ENCODE results near the gene GRK1. TPM values are rescaled to one million over a fixed set of nuclear protein-coding genes. Genes with fewer than 3 reads are reported as not detected.

The GRK1 gene
- total and polyA plus RNA-seq, 2 of the 4 experiments (the other 2 are of a cell fraction) = not detected

- no peak overlapping the region for H2AFZ ChIP-seq (replicated peaks; ENCODE audit: low read length, poor library complexity)
- CTCF ChIA-PET = no interaction called here
- no peaks in the 10 kb centered on the region for H3K9me3 ChIP-seq (ENCODE audit: control insufficient read depth, insufficient read depth, low read length)
- no peaks in the 10 kb centered on the region for H3K4me1 ChIP-seq (ENCODE audit: control insufficient read depth, insufficient read depth, low read length)
- H4K8ac ChIP-seq (ENCODE audit: low read depth in 2 of 2, low read length in 2 of 2) = no peak overlapping the region
- H4K5ac ChIP-seq (ENCODE audit: low read depth, low read length) = no peak overlapping the region
- H2AK9ac ChIP-seq (replicated peaks; ENCODE audit: low read depth, low read length, poor library complexity) = no peak overlapping the region
- H3K79me1 ChIP-seq (ENCODE audit: low read depth in 1 of 2, low read length in 2 of 2) = peaks cover 20 to 60% of the 10 kb centered on the region in 2 experiments
- no peak overlapping the region for H3K9ac ChIP-seq (ENCODE audit: low read depth, low read length)
- H4K20me1 ChIP-seq (ENCODE audit: insufficient read depth, low read length) = no peaks in the 10 kb centered on the region; the same call in 1 of the 2 replicates
- no peak for DNase-seq
- no peak overlapping the region for H3K14ac ChIP-seq (replicated peaks; ENCODE audit: low read depth, low read length)
- no peak overlapping the region for H2AK5ac ChIP-seq (ENCODE audit: low read depth, low read length)
- H3K4me2 ChIP-seq (ENCODE audit: low read depth, low read length) = no peak overlapping the region
- H4K91ac ChIP-seq (ENCODE audit: insufficient read depth, low read depth, low read length) = no peak overlapping the region
- H2BK120ac ChIP-seq (ENCODE audit: low read depth, low read length) = no peak overlapping the region
- no peak overlapping the region for H3K27ac ChIP-seq (ENCODE audit: insufficient read depth, low read length)
- no TSS peak for BruUV-seq (replicated peaks)
- no peak for ATAC-seq (ENCODE audit: low read depth)
- no peak overlapping the region for H2BK15ac ChIP-seq (ENCODE audit: low read depth, low read length)
- 78% methylated on average over 4 of the region's 7 CpGs; no CpG with 5 or more reads in 1 of the 2 experiments for WGBS, 2 experiments (ENCODE audit: extremely low coverage in 2 of 2, insufficient read length in 1 of 2)
- dilution Hi-C loops (cut with HindIII; ENCODE audit: low sequenced_read_pairs, unreplicated experiment) = no loop called here
- H2BK5ac ChIP-seq (ENCODE audit: low read depth, low read length, poor library complexity, severe bottlenecking) = no peak overlapping the region
- no peaks in the 10 kb centered on the region for H3K27me3 ChIP-seq (ENCODE audit: control insufficient read depth, insufficient read depth, low read length)
- no peak overlapping the region for H3K4me3 ChIP-seq (ENCODE audit: insufficient read depth, low read depth, low read length)
- no peak overlapping the region for H3K18ac ChIP-seq (ENCODE audit: low read depth, low read length)
- no peak overlapping the region for H3K23ac ChIP-seq (ENCODE audit: low read depth, low read length)
- no peak overlapping the region for H3K56ac ChIP-seq (ENCODE audit: extremely low read depth, insufficient read depth, low read length)
- H3K4ac ChIP-seq (ENCODE audit: low read depth, low read length) = no peak overlapping the region
- H3K9me1 ChIP-seq (ENCODE audit: insufficient read depth, low read length) = peaks cover 13% of the 10 kb centered on the region; the same call in 1 of the 2 replicates
- TF ChIP-seq FOS (IDR thresholded peaks at IDR 0.05; ENCODE audit: low read depth, low read length) = no peak
- intact Hi-C loops (cut with micrococcal nuclease) = no loop called here
- peaks cover 70% of the 10 kb centered on the region for H3K36me3 ChIP-seq (ENCODE audit: control insufficient read depth, insufficient read depth, low read length)
- no peak overlapping the region for H2BK20ac ChIP-seq (ENCODE audit: low read depth, low read length)
- in situ Hi-C loops (cut with MboI; ENCODE audit: low sequenced_read_pairs) = no loop called here
- POLR2A ChIA-PET (ENCODE audit: unreplicated experiment) = no interaction called here
These were observed 32.0 kb upstream of the GRK1 start for GRCh38 chr13:113635048-113635420.

Measured in IMR-90 (cell line).